ENCODE data around the gene DBT. TPM values are rescaled to one million over a fixed set of nuclear protein-coding genes. Genes with fewer than 3 reads are reported as not detected.

The DBT gene
- total RNA-seq, 1 donor = 6.9 TPM

DNA sequence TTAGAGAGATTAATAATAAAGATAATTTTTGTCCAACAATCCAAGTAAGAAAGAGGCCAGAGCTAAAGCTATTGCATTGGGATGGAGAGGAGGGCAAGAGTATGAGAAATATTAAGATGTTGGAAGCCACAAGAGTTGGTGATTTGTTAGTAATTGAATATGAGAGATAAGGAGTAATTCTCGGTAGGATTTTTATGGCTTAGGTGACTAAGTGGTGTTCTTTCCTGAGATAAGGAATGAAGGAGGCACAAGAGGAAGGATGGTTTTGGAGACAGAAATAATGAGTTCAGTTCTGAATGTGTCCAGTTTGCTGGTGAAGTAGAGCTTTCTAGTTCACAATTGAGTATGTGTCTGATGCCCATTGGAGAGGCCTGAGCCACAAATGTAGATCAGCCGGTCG is 107.3 kb downstream of the DBT start:
- Histone ChIP-seq H3K27ac (ENCODE audit: low read depth, low read length) (no peak overlapping the region), H3K4me1 (ENCODE audit: insufficient read depth, low read length) (no peaks in the 10 kb centered on the region), H4K20me1 (ENCODE audit: insufficient read depth, low read length) (no peaks in the 10 kb centered on the region), H3K79me2 (ENCODE audit: insufficient read depth, low read length) (no peaks in the 10 kb centered on the region), H3K4me3 (ENCODE audit: insufficient read depth, low read length) (no peak overlapping the region), H3K27me3 (ENCODE audit: insufficient read depth, low read length) (no peaks in the 10 kb centered on the region), H3K4me2 (ENCODE audit: insufficient read depth, low read length) (no peak overlapping the region), H3K9me3 (ENCODE audit: low read depth, low read length) (no peaks in the 10 kb centered on the region), H2AFZ (ENCODE audit: low read length) (no peak overlapping the region), H3K36me3 (ENCODE audit: insufficient read depth, low read length) (peaks cover 79% of the 10 kb centered on the region)
- TF ChIP-seq, protein P1, sequence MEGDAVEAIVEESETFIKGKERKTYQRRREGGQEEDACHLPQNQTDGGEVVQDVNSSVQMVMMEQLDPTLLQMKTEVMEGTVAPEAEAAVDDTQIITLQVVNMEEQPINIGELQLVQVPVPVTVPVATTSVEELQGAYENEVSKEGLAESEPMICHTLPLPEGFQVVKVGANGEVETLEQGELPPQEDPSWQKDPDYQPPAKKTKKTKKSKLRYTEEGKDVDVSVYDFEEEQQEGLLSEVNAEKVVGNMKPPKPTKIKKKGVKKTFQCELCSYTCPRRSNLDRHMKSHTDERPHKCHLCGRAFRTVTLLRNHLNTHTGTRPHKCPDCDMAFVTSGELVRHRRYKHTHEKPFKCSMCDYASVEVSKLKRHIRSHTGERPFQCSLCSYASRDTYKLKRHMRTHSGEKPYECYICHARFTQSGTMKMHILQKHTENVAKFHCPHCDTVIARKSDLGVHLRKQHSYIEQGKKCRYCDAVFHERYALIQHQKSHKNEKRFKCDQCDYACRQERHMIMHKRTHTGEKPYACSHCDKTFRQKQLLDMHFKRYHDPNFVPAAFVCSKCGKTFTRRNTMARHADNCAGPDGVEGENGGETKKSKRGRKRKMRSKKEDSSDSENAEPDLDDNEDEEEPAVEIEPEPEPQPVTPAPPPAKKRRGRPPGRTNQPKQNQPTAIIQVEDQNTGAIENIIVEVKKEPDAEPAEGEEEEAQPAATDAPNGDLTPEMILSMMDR (IDR thresholded peaks at IDR 0.05; ENCODE audit: extremely low read depth, low read depth, low read length) = no peak
- DNase-seq (ENCODE audit: insufficient read length, low spot score, missing footprints) = no peak

DNA sequence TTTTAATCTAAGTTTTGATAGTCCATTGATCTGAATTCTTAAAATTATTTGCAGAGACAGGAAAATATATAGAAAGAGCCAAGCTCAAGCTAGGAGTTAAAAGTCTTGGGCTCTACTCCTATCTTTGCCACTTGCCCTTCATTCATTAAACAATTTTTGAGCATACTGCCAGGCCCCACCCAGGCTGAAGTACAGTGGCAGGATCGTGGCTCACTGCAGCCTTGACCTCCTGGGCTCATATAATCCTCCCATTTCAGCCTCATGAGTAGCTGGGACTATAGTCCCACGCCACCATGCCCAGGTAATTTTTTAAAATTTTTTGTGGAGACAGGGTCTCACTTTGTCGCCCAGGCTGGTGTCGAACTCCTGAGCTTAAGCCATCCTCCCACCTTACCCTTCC is 108.4 kb downstream of the DBT start:
- Histone ChIP-seq H3K9me3 (ENCODE audit: low read depth, low read length) (no peaks in the 10 kb centered on the region), H3K79me2 (ENCODE audit: insufficient read depth, low read length) (no peaks in the 10 kb centered on the region), H3K4me3 (ENCODE audit: insufficient read depth, low read length) (no peak overlapping the region), H3K4me1 (ENCODE audit: insufficient read depth, low read length) (no peaks in the 10 kb centered on the region), H4K20me1 (ENCODE audit: insufficient read depth, low read length) (no peaks in the 10 kb centered on the region), H2AFZ (ENCODE audit: low read length) (no peak overlapping the region), H3K36me3 (ENCODE audit: insufficient read depth, low read length) (peaks cover 80% of the 10 kb centered on the region), H3K27me3 (ENCODE audit: insufficient read depth, low read length) (no peaks in the 10 kb centered on the region), H3K27ac (ENCODE audit: low read depth, low read length) (no peak overlapping the region), H3K4me2 (ENCODE audit: insufficient read depth, low read length) (no peak overlapping the region)
- no peak for DNase-seq (ENCODE audit: insufficient read length, low spot score, missing footprints)
- TF ChIP-seq, protein P1 (IDR thresholded peaks at IDR 0.05; ENCODE audit: extremely low read depth, low read depth, low read length) = no peak

DNA sequence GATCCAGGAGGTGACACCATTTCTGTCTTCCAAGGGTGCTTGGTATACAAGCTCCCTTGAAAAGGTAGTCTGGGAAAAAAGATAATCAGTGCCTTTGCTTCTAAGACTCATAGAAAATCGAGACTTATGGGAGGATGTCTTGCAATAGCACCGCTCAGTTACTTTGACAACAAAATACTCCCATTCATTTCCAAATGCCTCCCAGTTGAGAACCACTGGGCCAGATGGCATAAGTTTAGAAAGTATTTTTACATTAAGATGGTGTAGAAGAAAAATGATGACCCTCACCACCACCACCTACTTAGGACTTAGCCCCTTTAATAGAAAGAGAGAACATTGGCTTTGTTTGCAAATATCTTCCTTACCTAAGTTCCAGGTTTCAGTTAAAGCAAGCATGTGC is 112.0 kb downstream of the DBT start:
- no peaks in the 10 kb centered on the region for H3K9me3 ChIP-seq (ENCODE audit: low read depth, low read length)
- H3K79me2 ChIP-seq (ENCODE audit: insufficient read depth, low read length) = peaks cover 22% of the 10 kb centered on the region
- H2AFZ ChIP-seq (ENCODE audit: low read length) = no peak overlapping the region
- H3K36me3 ChIP-seq (ENCODE audit: insufficient read depth, low read length) = peaks cover 54% of the 10 kb centered on the region
- no peak for DNase-seq (ENCODE audit: insufficient read length, low spot score, missing footprints)
- TF ChIP-seq, protein P1 (IDR thresholded peaks at IDR 0.05; ENCODE audit: extremely low read depth, low read depth, low read length) = no peak
- no peaks in the 10 kb centered on the region for H4K20me1 ChIP-seq (ENCODE audit: insufficient read depth, low read length)
- no peak overlapping the region for H3K4me3 ChIP-seq (ENCODE audit: insufficient read depth, low read length)
- peaks cover 11% of the 10 kb centered on the region for H3K4me1 ChIP-seq (ENCODE audit: insufficient read depth, low read length)
- H3K27ac ChIP-seq (ENCODE audit: low read depth, low read length) = no peak overlapping the region
- H3K4me2 ChIP-seq (ENCODE audit: insufficient read depth, low read length) = no peak overlapping the region
- H3K27me3 ChIP-seq (ENCODE audit: insufficient read depth, low read length) = no peaks in the 10 kb centered on the region

Small RNA genes within 50 kb of the gene (small RNA-seq; reads per million reads assigned to genes)
- gene AL445928.1 (not detected), gene MIR553 (not detected), gene RPL23AP90 (not detected)

Other genes with a start within 250 kb of the DBT start
- gene SASS6, start 116.9 kb downstream of the DBT start, total RNA-seq = 2.1 and 2.5 TPM in 2 replicates
- 9.7 and 10.9 TPM in 2 replicates for gene TRMT13, start 116.7 kb downstream of the DBT start, total RNA-seq
- 0.36 and 1.2 TPM in 2 replicates for gene LRRC39, start 71.6 kb downstream of the DBT start, total RNA-seq
- gene RTCA, start 16.4 kb upstream of the DBT start, total RNA-seq = 31.2 and 38.7 TPM in 2 replicates
- gene CDC14A, start 102.7 kb upstream of the DBT start, total RNA-seq = 6.5 and 6.9 TPM in 2 replicates

Measured in osteoblast (primary cell).